Measurements from ENCODE around the gene GNG2.
A peak's percentile ranks its signal among the peaks of the same experiment; 100 is the strongest.

Gene GNG2

DNA sequence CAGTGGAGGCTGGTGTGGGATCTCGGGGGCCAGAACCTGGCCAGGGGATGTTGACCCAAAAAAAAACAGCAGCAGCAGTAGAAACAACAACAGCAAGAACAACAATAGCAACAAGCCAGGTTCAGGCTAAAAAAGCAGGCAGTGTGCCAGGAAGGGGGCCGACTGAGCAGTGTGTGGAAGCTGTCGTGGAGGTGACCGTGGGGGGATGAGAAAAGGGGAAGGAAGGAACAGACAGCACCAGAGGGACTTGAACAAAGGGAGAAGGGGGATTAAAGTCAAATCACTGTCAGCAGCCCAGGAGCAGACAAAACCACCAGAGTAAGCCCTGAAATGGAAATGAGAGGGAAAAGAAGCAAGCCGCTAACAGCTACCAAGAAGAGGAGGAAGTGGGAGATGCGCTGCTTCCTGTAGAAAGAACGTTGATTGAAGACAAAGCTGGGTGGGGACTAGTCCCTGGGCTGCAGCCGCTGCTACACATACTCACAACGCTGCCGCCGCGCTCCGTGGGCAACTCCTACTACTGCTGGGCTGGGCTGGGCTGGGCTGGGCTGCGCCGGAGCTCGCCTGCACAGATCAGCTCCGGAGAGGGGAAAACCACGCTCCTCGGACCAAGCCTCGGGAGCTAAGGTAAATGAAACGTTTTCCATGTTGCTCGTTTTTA lies at the start of gene GNG2:
Gene GNG2, plus strand, starts transcription at position 449 of the 661 bp plus-strand sequence. CDS start 90,067 bp downstream, outside the sequence.
- H3K79me2 ChIP-seq (ENCODE audit: low read length) = no peaks in the 10 kb centered on the region
- no peaks in the 10 kb centered on the region for H3K9me2 ChIP-seq (replicated peaks; ENCODE audit: insufficient read depth, low read length)
- H3K27me3 ChIP-seq (replicated peaks; ENCODE audit: insufficient read depth, low read length) = no peaks in the 10 kb centered on the region
- H4K20me1 ChIP-seq (ENCODE audit: insufficient read depth, low read length) = no peaks in the 10 kb centered on the region
- H3K4me2 ChIP-seq (ENCODE audit: low read depth, low read length) = peak within 1 kb of the TSS; percentile 86
- DNase-seq = peak; percentile 45
- peak within 1 kb of the TSS; percentile 60 for H3K4me3 ChIP-seq (ENCODE audit: low read length)
- H3K9ac ChIP-seq (ENCODE audit: low read length) = peak within 1 kb of the TSS; percentile 52; the same call in 1 of the 2 replicates
- peak within 1 kb of the TSS; percentile 61; the same call in 1 of the 2 replicates for H2AFZ ChIP-seq (ENCODE audit: low read length)
- TF ChIP-seq EZH2phosphoT487 (IDR thresholded peaks at IDR 0.05; ENCODE audit: low read length) = no peak
- H3K9me3 ChIP-seq (replicated peaks; ENCODE audit: insufficient read depth, low read length) = no peaks in the 10 kb centered on the region
- no peaks in the 10 kb centered on the region for H3K4me1 ChIP-seq (ENCODE audit: low read length)
- H3F3A ChIP-seq (ENCODE audit: insufficient read depth, low read length) = no peaks in the 10 kb centered on the region
- peak within 1 kb of the TSS; percentile 18; the same call in 1 of the 2 replicates for H3K27ac ChIP-seq (ENCODE audit: low read length)
- no peaks in the 10 kb centered on the region for H3K36me3 ChIP-seq (replicated peaks; ENCODE audit: insufficient read depth, low read length)

DNA sequence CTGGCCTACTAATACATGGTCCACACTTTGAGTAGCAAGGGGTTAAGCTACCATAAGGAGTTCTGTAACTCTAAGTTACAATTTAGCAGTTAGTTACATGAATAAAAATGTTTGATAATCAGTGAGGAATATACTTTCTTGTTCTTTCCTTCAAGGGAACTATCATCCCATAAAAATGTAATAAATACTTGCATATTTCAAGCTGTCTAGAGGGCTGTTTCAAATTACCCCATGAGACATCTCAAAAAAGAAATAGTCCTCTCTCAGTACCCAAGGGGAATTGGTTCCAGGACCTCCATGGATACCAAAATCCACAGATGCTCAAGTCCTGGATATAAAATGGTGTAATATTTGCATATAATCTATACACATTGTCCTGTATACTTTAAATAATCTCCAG lies 48.7 kb upstream of the GNG2 start:
- H3K4me2 ChIP-seq (ENCODE audit: low read depth, low read length) = no peak overlapping the region
- H3K4me1 ChIP-seq (ENCODE audit: low read length) = no peaks in the 10 kb centered on the region
- no peak for DNase-seq
- H3K4me3 ChIP-seq (ENCODE audit: low read length) = no peak overlapping the region
- no peaks in the 10 kb centered on the region for H3K79me2 ChIP-seq (ENCODE audit: low read length)
- H3K9me2 ChIP-seq (replicated peaks; ENCODE audit: insufficient read depth, low read length) = no peaks in the 10 kb centered on the region
- no peaks in the 10 kb centered on the region for H4K20me1 ChIP-seq (ENCODE audit: insufficient read depth, low read length)
- H3K9ac ChIP-seq (ENCODE audit: low read length) = no peak overlapping the region
- H3K9me3 ChIP-seq (replicated peaks; ENCODE audit: insufficient read depth, low read length) = no peaks in the 10 kb centered on the region
- H3F3A ChIP-seq (ENCODE audit: insufficient read depth, low read length) = no peaks in the 10 kb centered on the region
- H3K27ac ChIP-seq (ENCODE audit: low read length) = no peak overlapping the region
- no peak for TF ChIP-seq EZH2phosphoT487 (IDR thresholded peaks at IDR 0.05; ENCODE audit: low read length)
- no peaks in the 10 kb centered on the region for H3K36me3 ChIP-seq (replicated peaks; ENCODE audit: insufficient read depth, low read length)
- H2AFZ ChIP-seq (ENCODE audit: low read length) = no peak overlapping the region
- no peaks in the 10 kb centered on the region for H3K27me3 ChIP-seq (replicated peaks; ENCODE audit: insufficient read depth, low read length)

DNA sequence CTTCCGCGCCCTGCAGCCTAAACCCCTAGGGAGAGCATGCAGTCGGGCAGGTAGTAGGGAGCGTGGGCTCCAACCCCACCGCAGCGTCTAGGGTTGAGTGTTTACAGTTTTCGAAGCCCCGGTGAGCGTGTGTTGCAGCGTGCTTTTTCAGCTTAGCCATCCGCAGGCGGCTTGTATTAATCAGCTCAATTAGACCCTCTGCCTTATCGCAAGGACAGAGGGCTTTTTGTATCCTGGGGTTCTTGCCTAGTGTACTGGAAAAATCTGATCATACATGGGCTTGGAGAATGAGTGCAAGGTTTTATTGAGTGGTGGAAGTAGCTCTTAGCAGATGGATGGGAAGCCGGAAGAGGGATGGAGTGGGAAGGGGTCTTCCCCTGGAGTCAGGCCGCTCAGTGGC lies 44.4 kb upstream of the GNG2 start:
- no peaks in the 10 kb centered on the region for H3F3A ChIP-seq (ENCODE audit: insufficient read depth, low read length)
- H3K9me2 ChIP-seq (replicated peaks; ENCODE audit: insufficient read depth, low read length) = no peaks in the 10 kb centered on the region
- H3K27me3 ChIP-seq (replicated peaks; ENCODE audit: insufficient read depth, low read length) = no peaks in the 10 kb centered on the region
- H3K36me3 ChIP-seq (replicated peaks; ENCODE audit: insufficient read depth, low read length) = no peaks in the 10 kb centered on the region
- no peaks in the 10 kb centered on the region for H4K20me1 ChIP-seq (ENCODE audit: insufficient read depth, low read length)
- no peak overlapping the region for H3K27ac ChIP-seq (ENCODE audit: low read length)
- no peak overlapping the region for H3K4me3 ChIP-seq (ENCODE audit: low read length)
- H2AFZ ChIP-seq (ENCODE audit: low read length) = no peak overlapping the region
- no peaks in the 10 kb centered on the region for H3K9me3 ChIP-seq (replicated peaks; ENCODE audit: insufficient read depth, low read length)
- no peak overlapping the region for H3K4me2 ChIP-seq (ENCODE audit: low read depth, low read length)
- H3K9ac ChIP-seq (ENCODE audit: low read length) = no peak overlapping the region
- DNase-seq = no peak
- TF ChIP-seq, protein P1, sequence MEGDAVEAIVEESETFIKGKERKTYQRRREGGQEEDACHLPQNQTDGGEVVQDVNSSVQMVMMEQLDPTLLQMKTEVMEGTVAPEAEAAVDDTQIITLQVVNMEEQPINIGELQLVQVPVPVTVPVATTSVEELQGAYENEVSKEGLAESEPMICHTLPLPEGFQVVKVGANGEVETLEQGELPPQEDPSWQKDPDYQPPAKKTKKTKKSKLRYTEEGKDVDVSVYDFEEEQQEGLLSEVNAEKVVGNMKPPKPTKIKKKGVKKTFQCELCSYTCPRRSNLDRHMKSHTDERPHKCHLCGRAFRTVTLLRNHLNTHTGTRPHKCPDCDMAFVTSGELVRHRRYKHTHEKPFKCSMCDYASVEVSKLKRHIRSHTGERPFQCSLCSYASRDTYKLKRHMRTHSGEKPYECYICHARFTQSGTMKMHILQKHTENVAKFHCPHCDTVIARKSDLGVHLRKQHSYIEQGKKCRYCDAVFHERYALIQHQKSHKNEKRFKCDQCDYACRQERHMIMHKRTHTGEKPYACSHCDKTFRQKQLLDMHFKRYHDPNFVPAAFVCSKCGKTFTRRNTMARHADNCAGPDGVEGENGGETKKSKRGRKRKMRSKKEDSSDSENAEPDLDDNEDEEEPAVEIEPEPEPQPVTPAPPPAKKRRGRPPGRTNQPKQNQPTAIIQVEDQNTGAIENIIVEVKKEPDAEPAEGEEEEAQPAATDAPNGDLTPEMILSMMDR (IDR thresholded peaks at IDR 0.05; ENCODE audit: low read length) = no peak
- TF ChIP-seq EZH2 (optimal IDR thresholded peaks at IDR 0.05; ENCODE audit: low read depth, low read length) (no peak), EZH2phosphoT487 (IDR thresholded peaks at IDR 0.05; ENCODE audit: low read length) (no peak)
- H3K4me1 ChIP-seq (ENCODE audit: low read length) = no peaks in the 10 kb centered on the region
- no peaks in the 10 kb centered on the region for H3K79me2 ChIP-seq (ENCODE audit: low read length)

DNA sequence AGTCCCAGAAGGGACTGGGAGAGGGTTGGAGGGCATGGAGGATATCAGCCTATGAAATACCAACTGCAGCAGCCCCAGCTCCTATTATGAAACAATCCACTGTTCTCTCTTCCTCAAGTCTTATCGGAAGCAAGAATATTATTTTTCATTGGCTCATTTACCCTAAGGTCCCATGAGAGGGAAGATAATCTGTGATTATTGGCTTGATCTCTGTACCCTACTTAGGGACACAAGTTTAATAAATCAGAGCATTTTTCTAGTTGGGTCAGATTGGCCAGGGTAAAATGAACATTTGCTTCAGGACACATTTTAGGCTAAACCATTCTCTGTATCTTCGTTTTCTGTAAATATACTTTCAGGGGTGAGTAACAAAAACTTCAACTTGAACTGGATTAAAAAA lies 43.1 kb upstream of the GNG2 start:
- Histone ChIP-seq H3K27me3 (replicated peaks; ENCODE audit: insufficient read depth, low read length) (no peaks in the 10 kb centered on the region), H3K9ac (ENCODE audit: low read length) (no peak overlapping the region), H3K36me3 (replicated peaks; ENCODE audit: insufficient read depth, low read length) (no peaks in the 10 kb centered on the region), H3K4me1 (ENCODE audit: low read length) (no peaks in the 10 kb centered on the region), H3K79me2 (ENCODE audit: low read length) (no peaks in the 10 kb centered on the region), H3F3A (ENCODE audit: insufficient read depth, low read length) (no peaks in the 10 kb centered on the region), H2AFZ (ENCODE audit: low read length) (no peak overlapping the region), H3K4me3 (ENCODE audit: low read length) (no peak overlapping the region), H3K27ac (ENCODE audit: low read length) (no peak overlapping the region), H3K9me3 (replicated peaks; ENCODE audit: insufficient read depth, low read length) (no peaks in the 10 kb centered on the region), H4K20me1 (ENCODE audit: insufficient read depth, low read length) (no peaks in the 10 kb centered on the region), H3K4me2 (ENCODE audit: low read depth, low read length) (no peak overlapping the region), H3K9me2 (replicated peaks; ENCODE audit: insufficient read depth, low read length) (no peaks in the 10 kb centered on the region)
- no peak for DNase-seq
- TF ChIP-seq, protein P1 (IDR thresholded peaks at IDR 0.05; ENCODE audit: low read length) = no peak
- TF ChIP-seq EZH2phosphoT487 (IDR thresholded peaks at IDR 0.05; ENCODE audit: low read length) (no peak), EZH2 (optimal IDR thresholded peaks at IDR 0.05; ENCODE audit: low read depth, low read length) (no peak)

Measured in MM.1S (cell line).